Activated CD8-positive, alpha-beta memory T cell treated with anti-CD3 and anti-CD28 coated beads, Interleukin-2, amount 50 U/mL, for 1 hour (primary cell): ENCODE data around the gene FGF9.

Experiments used
- DNase-seq: peaks from one replicate; pipeline ENCODE4 v3.0.0-alpha.2; 2020; ENCODE audit errors: extremely low read depth

Gene FGF9

GRCh38 chr13:21674490-21675009, 3.7 kb downstream of the FGF9 start:
- no peak for DNase-seq

GRCh38 chr13:21675095-21675991, 4.5 kb downstream of the FGF9 start:
- DNase-seq, result no peak

- no peak for DNase-seq
These were observed 5.7 kb downstream of the FGF9 start for GRCh38 chr13:21676611-21677021.

GRCh38 chr13:21677075-21677623, 6.3 kb downstream of the FGF9 start:
- DNase-seq, result no peak

- no peak for DNase-seq
These were observed 12.3 kb downstream of the FGF9 start for GRCh38 chr13:21683034-21683733.

- no peak for DNase-seq
These were observed 13.7 kb downstream of the FGF9 start for GRCh38 chr13:21684576-21684975.

GRCh38 chr13:21685485-21686064, 14.7 kb downstream of the FGF9 start:
- no peak for DNase-seq

GRCh38 chr13:21686751-21687391, 16.0 kb downstream of the FGF9 start:
- no peak for DNase-seq

GRCh38 chr13:21688056-21688455, 17.2 kb downstream of the FGF9 start:
- DNase-seq, result no peak

- no peak for DNase-seq
These were observed 18.2 kb downstream of the FGF9 start for GRCh38 chr13:21689097-21689496.

- DNase-seq, result no peak
These were observed 20.1 kb downstream of the FGF9 start for GRCh38 chr13:21690955-21691354.

GRCh38 chr13:21691500-21691899, 20.6 kb downstream of the FGF9 start:
- DNase-seq, result no peak

GRCh38 chr13:21691928-21692327, 21.1 kb downstream of the FGF9 start:
- DNase-seq, result no peak

- no peak for DNase-seq
These were observed 24.0 kb downstream of the FGF9 start for GRCh38 chr13:21694831-21695230.

- DNase-seq, result no peak
These were observed 24.7 kb downstream of the FGF9 start for GRCh38 chr13:21695546-21695945.

- DNase-seq, result no peak
These were observed 26.1 kb downstream of the FGF9 start for GRCh38 chr13:21696865-21697448.

- DNase-seq, result no peak
These were observed 28.2 kb downstream of the FGF9 start for GRCh38 chr13:21698817-21699679.

- DNase-seq, result no peak
These were observed 30.6 kb downstream of the FGF9 start for GRCh38 chr13:21701460-21701859.

GRCh38 chr13:21703846-21704245, 33.0 kb downstream of the FGF9 start:
- no peak for DNase-seq

- no peak for DNase-seq
These were observed 36.7 kb downstream of the FGF9 start for GRCh38 chr13:21707586-21707985.
